IMR-90 (cell line): ENCODE measurements around the gene ABCC9. TPM values are rescaled to one million over a fixed set of nuclear protein-coding genes. Genes with fewer than 3 reads are reported as not detected.
A peak's percentile ranks its signal among the peaks of the same experiment; 100 is the strongest.

Source experiments
- ATAC-seq: fragments of 200-7000 bp; cut with Tn5 transposase; 2 replicates; pipeline ENCODE4 v1.9.1; 2020; ENCODE audit warnings: low read depth, mild to moderate bottlenecking, moderate library complexity
- BruUV-seq: library from RNA; stranded (reverse); fragments of 400-500 nt; replicated peaks from 2 replicates; lab custom pipeline; 2021; lab: Mats Ljungman, UMichigan
- CTCF ChIA-PET: fragments of 300-600 bp; formaldehyde crosslinking; extraction: SDS; loops from one replicate; lab custom pipeline; 2021; ENCODE audit warnings: antibody characterized with exemption; lab: Yijun Ruan, JAX
- POLR2A ChIA-PET: fragments of 300-600 bp; sonication (Branson Sonifier 250); formaldehyde crosslinking; loops from one replicate; lab custom pipeline; 2022; ENCODE audit warnings: antibody characterized with exemption; ENCODE audit not compliant: unreplicated experiment; lab: Charles Lee
- DNase-seq: peaks from one replicate; pipeline ENCODE4 v3.0.0; 2013
- H2AFZ ChIP-seq: replicated peaks from 2 replicates; pipeline ENCODE3; 2013; ENCODE audit warnings: low read length, mild to moderate bottlenecking; ENCODE audit not compliant: poor library complexity
- H2AK5ac ChIP-seq: 2 replicates; pipeline ENCODE4 v1.6.1; 2013; ENCODE audit warnings: low read depth, low read length, inconsistent platforms
- H2AK9ac ChIP-seq: replicated peaks from 2 replicates; pipeline ENCODE3; 2013; ENCODE audit warnings: mild to moderate bottlenecking, low read depth, low read length, moderate library complexity; ENCODE audit not compliant: poor library complexity
- H2BK120ac ChIP-seq: 2 replicates; pipeline ENCODE4 v1.6.1; 2013; ENCODE audit warnings: low read depth, low read length, inconsistent platforms
- H2BK15ac ChIP-seq: 3 replicates; pipeline ENCODE4 v1.6.1; 2013; ENCODE audit warnings: low read depth, low read length, inconsistent platforms
- H2BK20ac ChIP-seq: 2 replicates; pipeline ENCODE4 v1.6.1; 2013; ENCODE audit warnings: low read depth, mild to moderate bottlenecking, inconsistent platforms, low read length, moderate library complexity
- H2BK5ac ChIP-seq: 2 replicates; pipeline ENCODE4 v1.6.1; 2013; ENCODE audit warnings: mild to moderate bottlenecking, low read depth, low read length, inconsistent platforms; ENCODE audit not compliant: poor library complexity, severe bottlenecking
- H3K14ac ChIP-seq: replicated peaks from 2 replicates; pipeline ENCODE4 v1.6.1; 2013; ENCODE audit warnings: low read depth, low read length, inconsistent platforms
- H3K18ac ChIP-seq: 2 replicates; pipeline ENCODE4 v1.6.1; 2013; ENCODE audit warnings: low read depth, low read length, control low read depth
- H3K23ac ChIP-seq: 2 replicates; pipeline ENCODE4 v1.6.1; 2013; ENCODE audit warnings: low read depth, low read length, inconsistent platforms
- H3K27ac ChIP-seq: 2 replicates; pipeline ENCODE4 v1.5.1; 2013; ENCODE audit warnings: mild to moderate bottlenecking, control low read depth, low read length; ENCODE audit not compliant: insufficient read depth
- H3K27me3 ChIP-seq: 2 replicates; pipeline ENCODE4 v1.6.1; 2013; ENCODE audit warnings: low read length; ENCODE audit not compliant: control insufficient read depth, insufficient read depth
- H3K36me3 ChIP-seq: 2 replicates; pipeline ENCODE4 v1.6.1; 2013; ENCODE audit warnings: low read length, mixed read lengths; ENCODE audit not compliant: control insufficient read depth, insufficient read depth
- H3K4ac ChIP-seq: 2 replicates; pipeline ENCODE4 v1.6.1; 2013; ENCODE audit warnings: low read depth, low read length, inconsistent platforms
- H3K4me1 ChIP-seq: 2 replicates; pipeline ENCODE4 v1.6.1; 2013; ENCODE audit warnings: low read length, mixed read lengths; ENCODE audit not compliant: control insufficient read depth, insufficient read depth
- H3K4me2 ChIP-seq: 2 replicates; pipeline ENCODE4 v1.6.1; 2013; ENCODE audit warnings: low read depth, mild to moderate bottlenecking, control low read depth, low read length, moderate library complexity
- H3K4me3 ChIP-seq: 2 replicates; pipeline ENCODE4 v1.5.1; 2013; ENCODE audit warnings: low read depth, mild to moderate bottlenecking, control low read depth, low read length, moderate library complexity; ENCODE audit not compliant: insufficient read depth
- H3K56ac ChIP-seq: 2 replicates; pipeline ENCODE4 v1.6.1; 2013; ENCODE audit warnings: low read length, inconsistent platforms; ENCODE audit not compliant: insufficient read depth; ENCODE audit errors: extremely low read depth
- H3K79me1 ChIP-seq, 2 experiments: 2 replicates each; pipeline ENCODE4 v1.6.1; 2013; ENCODE audit warnings: low read length in 2 of 2, inconsistent platforms in 1 of 2, low read depth in 1 of 2
- H3K9ac ChIP-seq: 2 replicates; pipeline ENCODE4 v1.6.1; 2013; ENCODE audit warnings: low read depth, low read length, control low read depth
- H3K9me1 ChIP-seq: 2 replicates; pipeline ENCODE4 v1.6.1; 2013; ENCODE audit warnings: low read length, inconsistent platforms; ENCODE audit not compliant: insufficient read depth
- H3K9me3 ChIP-seq: 2 replicates; pipeline ENCODE4 v1.6.1; 2013; ENCODE audit warnings: low read length; ENCODE audit not compliant: control insufficient read depth, insufficient read depth
- H4K20me1 ChIP-seq: 2 replicates; pipeline ENCODE4 v1.6.1; 2013; ENCODE audit warnings: low read length, inconsistent platforms; ENCODE audit not compliant: insufficient read depth
- H4K5ac ChIP-seq: 2 replicates; pipeline ENCODE4 v1.6.1; 2013; ENCODE audit warnings: mild to moderate bottlenecking, low read depth, low read length, control low read depth
- H4K8ac ChIP-seq, 2 experiments: 2 replicates each; pipeline ENCODE4 v1.6.1; 2013; ENCODE audit warnings: low read depth in 2 of 2, low read length in 2 of 2, control low read depth in 1 of 2, inconsistent platforms in 1 of 2
- H4K91ac ChIP-seq: 2 replicates; pipeline ENCODE4 v1.6.1; 2013; ENCODE audit warnings: low read depth, low read length, inconsistent platforms; ENCODE audit not compliant: insufficient read depth
- CEBPB ChIP-seq: IDR thresholded peaks from 2 replicates; pipeline ENCODE4 v1.6.1; 2012; ENCODE audit warnings: low read depth, low read length, improper control_type of control experiment
- FOS ChIP-seq: fragments of 150-350 bp; IDR thresholded peaks from 2 replicates; pipeline ENCODE4 v1.6.1; 2016; ENCODE audit warnings: low read depth, low read length
- WGBS, 2 experiments: methylation state at CpG; one replicate each; pipeline versions ENCODE4 v1.1.5 to v1.1.7; 2013; ENCODE audit warnings: missing lambda C conversion rate in 2 of 2; ENCODE audit not compliant: insufficient read length in 1 of 2; ENCODE audit errors: extremely low coverage in 2 of 2; 5-methylcytosine and 5-hydroxymethylcytosine counted together
- dilution Hi-C: fragments of 300-500 bp; cut with HindIII; formaldehyde crosslinking; loops from one replicate; pipeline ENCODE4 v1.14.3; 2018; ENCODE audit warnings: low sequenced_read_pairs; ENCODE audit not compliant: unreplicated experiment
- in situ Hi-C: fragments of 300-500 bp; cut with MboI; formaldehyde crosslinking; loops from 3 replicates; pipeline ENCODE4 v1.14.3; 2019; ENCODE audit warnings: low sequenced_read_pairs, inconsistent platforms, mixed read lengths
- intact Hi-C: fragments of 100-400 bp; cut with micrococcal nuclease; formaldehyde crosslinking; loops from 2 replicates; pipeline ENCODE4 v1.10.0; 2022
- polyA plus RNA-seq, 3 experiments: library from polyadenylated mRNA; depleted of rRNA; stranded (reverse); fragments of >200 nt; gene quantifications; 2 replicates each; pipeline ENCODE4 v1.2.3, GENCODE V29; 2012; ENCODE audit warnings: low replicate concordance in 1 of 3
- total RNA-seq: library from RNA; depleted of rRNA; stranded (reverse); fragments of >200 nt; gene quantifications from 2 replicates; pipeline ENCODE4 v1.2.3, GENCODE V29; 2012

ABCC9 gene
- total and polyA plus RNA-seq, 2 of the 4 experiments (the other 2 are of a cell fraction): 1.2 to 6.6 TPM

- Histone ChIP-seq H3K4me1 (no peaks in the 10 kb centered on the region), H3K9me1 (no peaks in the 10 kb centered on the region), H3K79me1 (no peaks in the 10 kb centered on the region), H2BK120ac (no peak overlapping the region), H2BK20ac (no peak overlapping the region), H2AFZ (no peak overlapping the region), H3K18ac (no peak overlapping the region), H4K5ac (no peak overlapping the region), H4K8ac (no peak overlapping the region), H3K36me3 (no peaks in the 10 kb centered on the region), H3K14ac (no peak overlapping the region), H2BK5ac (no peak overlapping the region), H3K23ac (no peak overlapping the region), H2BK15ac (no peak overlapping the region), H4K20me1 (no peaks in the 10 kb centered on the region), H3K9ac (no peak overlapping the region), H4K91ac (no peak overlapping the region), H3K9me3 (no peaks in the 10 kb centered on the region), H3K27me3 (no peaks in the 10 kb centered on the region), H3K4ac (no peak overlapping the region), H3K4me3 (no peak overlapping the region), H3K27ac (no peak overlapping the region), H2AK9ac (no peak overlapping the region), H2AK5ac (no peak overlapping the region), H3K4me2 (no peak overlapping the region), H3K56ac (no peak overlapping the region)
- DNase-seq (no peak), ATAC-seq (no peak)
- intact Hi-C loops (no loop called here), in situ Hi-C loops (no loop called here), dilution Hi-C loops (no loop called here)
- TF ChIP-seq FOS: no peak
- TF ChIP-seq CEBPB: 0 out of 2 replicates have a peak, but pooled peaks have one; percentile 25
- no TSS peak for BruUV-seq
- WGBS, 2 experiments: no CpG with 5 or more reads among the region's 1 CpG
- ChIA-PET POLR2A (no interaction called here), CTCF (no interaction called here)
These were observed 61.9 kb downstream of the ABCC9 start for GRCh38 chr12:21879312-21879711.
